Endothelial cell of umbilical vein (primary cell): ENCODE measurements around the gene SYNE1.

Source experiments
- JUN ChIP-seq: IDR thresholded peaks from 2 replicates; pipeline ENCODE4 v1.6.1; 2011; ENCODE audit warnings: borderline replicate concordance, low read depth; ENCODE audit not compliant: insufficient read length, insufficient read depth
- POLR2A ChIP-seq: IDR thresholded peaks from 2 replicates; pipeline ENCODE4 v1.6.1; 2012; ENCODE audit warnings: low read depth, mild to moderate bottlenecking, control low read depth, low read length
- POLR2AphosphoS5 ChIP-seq: IDR thresholded peaks from 2 replicates; pipeline ENCODE4 v1.6.1; 2012; ENCODE audit warnings: low read depth, mild to moderate bottlenecking, control low read depth, low read length, moderate library complexity; ENCODE audit not compliant: insufficient read depth
- TF ChIP-seq, protein P1 (sequence below), 2 donors: IDR thresholded peaks; 1 replicate in 1 of 2; 2 replicates in 1 of 2; pipeline ENCODE4 v1.5.1; 2011; ENCODE audit warnings: low read length in 2 of 2, mild to moderate bottlenecking in 2 of 2, moderate library complexity in 2 of 2, control low read depth in 1 of 2, inconsistent platforms in 1 of 2, low read depth in 1 of 2; ENCODE audit not compliant: insufficient read depth in 1 of 2; ENCODE audit errors: extremely low read depth in 1 of 2

- TF ChIP-seq, protein P1, sequence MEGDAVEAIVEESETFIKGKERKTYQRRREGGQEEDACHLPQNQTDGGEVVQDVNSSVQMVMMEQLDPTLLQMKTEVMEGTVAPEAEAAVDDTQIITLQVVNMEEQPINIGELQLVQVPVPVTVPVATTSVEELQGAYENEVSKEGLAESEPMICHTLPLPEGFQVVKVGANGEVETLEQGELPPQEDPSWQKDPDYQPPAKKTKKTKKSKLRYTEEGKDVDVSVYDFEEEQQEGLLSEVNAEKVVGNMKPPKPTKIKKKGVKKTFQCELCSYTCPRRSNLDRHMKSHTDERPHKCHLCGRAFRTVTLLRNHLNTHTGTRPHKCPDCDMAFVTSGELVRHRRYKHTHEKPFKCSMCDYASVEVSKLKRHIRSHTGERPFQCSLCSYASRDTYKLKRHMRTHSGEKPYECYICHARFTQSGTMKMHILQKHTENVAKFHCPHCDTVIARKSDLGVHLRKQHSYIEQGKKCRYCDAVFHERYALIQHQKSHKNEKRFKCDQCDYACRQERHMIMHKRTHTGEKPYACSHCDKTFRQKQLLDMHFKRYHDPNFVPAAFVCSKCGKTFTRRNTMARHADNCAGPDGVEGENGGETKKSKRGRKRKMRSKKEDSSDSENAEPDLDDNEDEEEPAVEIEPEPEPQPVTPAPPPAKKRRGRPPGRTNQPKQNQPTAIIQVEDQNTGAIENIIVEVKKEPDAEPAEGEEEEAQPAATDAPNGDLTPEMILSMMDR (IDR thresholded peaks at IDR 0.05; ENCODE audit: extremely low read depth in 1 of 2, insufficient read depth in 1 of 2, low read depth in 1 of 2, low read length in 2 of 2): no peak
- no peak for TF ChIP-seq POLR2A
- TF ChIP-seq POLR2AphosphoS5: no peak
- no peak for TF ChIP-seq JUN
Measured at GRCh38 chr6:152605941-152606340, 31.2 kb downstream of the SYNE1 start.
